Measurements from ENCODE around the gene DNASE2B. TPM values are rescaled to one million over a fixed set of nuclear protein-coding genes. Genes with fewer than 3 reads are reported as not detected.

The DNASE2B gene
- total RNA-seq, 2 donors from 2014 or later: not detected

DNA sequence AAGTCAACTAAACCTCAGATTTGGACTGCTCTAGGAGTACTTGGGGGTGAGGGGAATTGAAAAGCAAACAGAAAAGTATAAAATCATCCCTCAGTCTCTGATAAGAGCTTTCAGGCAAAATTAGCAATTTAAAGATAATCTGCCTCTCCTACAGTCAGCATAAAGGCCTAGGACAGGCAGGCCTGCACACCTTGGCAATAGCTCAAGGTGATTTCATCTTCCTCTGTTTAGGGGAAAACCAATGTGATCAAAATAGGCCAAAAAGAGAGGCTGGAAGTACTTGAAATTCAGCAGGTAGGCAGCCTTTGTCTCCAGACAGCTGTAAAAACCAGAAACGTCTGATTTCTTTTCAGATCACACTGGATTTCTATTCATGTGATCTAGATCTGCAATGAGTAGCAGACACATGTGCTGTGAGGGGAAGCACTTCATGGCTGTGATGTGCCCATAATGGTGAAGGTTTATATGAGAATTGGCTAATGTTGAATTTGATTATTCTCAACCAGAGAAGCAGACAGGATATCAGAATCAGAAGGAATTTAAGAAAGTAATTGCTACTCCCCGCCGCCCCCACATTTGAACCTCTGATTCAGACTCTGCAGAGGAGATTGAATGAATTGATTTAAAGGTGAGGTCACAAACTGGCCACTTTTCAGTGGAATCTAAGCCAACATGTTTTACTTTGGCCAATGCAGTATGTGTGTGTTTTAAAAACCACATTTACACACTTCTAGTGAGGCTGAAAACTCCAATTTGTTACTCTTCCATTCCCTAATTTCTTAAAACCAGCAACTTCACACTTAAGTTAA lies 45.8 kb upstream of the DNASE2B start:
- H3K27ac ChIP-seq: peak overlapping the region in 1 of 4 donors; percentile 3

DNA sequence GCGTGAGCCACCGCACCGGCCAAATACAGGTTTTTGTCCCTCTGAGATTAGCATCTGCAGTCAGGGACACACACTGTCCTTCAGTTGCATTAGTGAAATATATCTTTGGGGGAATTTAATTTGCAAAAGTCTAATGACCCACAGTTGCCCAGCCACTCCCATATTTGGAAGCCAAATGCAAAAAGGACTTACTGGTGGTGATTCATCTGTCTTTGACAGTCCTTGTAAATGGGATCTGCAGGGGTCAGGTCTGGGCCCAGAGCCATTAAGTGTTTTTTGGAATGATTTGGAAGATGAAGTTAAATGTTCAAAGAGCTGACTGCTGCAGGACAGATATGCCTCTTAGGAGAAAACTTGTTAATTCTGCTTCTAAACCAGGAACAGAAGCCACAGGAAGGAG lies 44.6 kb upstream of the DNASE2B start:
- TF ChIP-seq CTCF (IDR thresholded peaks at IDR 0.05): no peak
- TF ChIP-seq POLR2A (IDR thresholded peaks at IDR 0.05): no peak
- DNase-seq (no peak), ATAC-seq (no peak)
- H3K9me3 ChIP-seq: no peaks in the 10 kb centered on the region
- intact Hi-C loops (cut with DNase I): no loop called here
- H3K4me1 ChIP-seq: no peaks in the 10 kb centered on the region
- H3K27me3 ChIP-seq: no peaks in the 10 kb centered on the region
- WGBS, 2 donors: 85 to 96% methylated on average over 3 of the region's 3 CpGs
- H3K36me3 ChIP-seq (replicated peaks in 1 of 2; ENCODE audit: insufficient read depth in 1 of 2, low read depth in 2 of 2): no peaks in the 10 kb centered on the region
- H3K27ac ChIP-seq: no peak overlapping the region
- no peak overlapping the region for H3K4me3 ChIP-seq

More for the DNA sequence above, 45.8 kb upstream of the DNASE2B start:
- intact Hi-C loops (cut with DNase I): no loop called here
- ATAC-seq (no peak), DNase-seq (no peak)
- Histone ChIP-seq H3K36me3 (replicated peaks in 1 of 2; ENCODE audit: insufficient read depth in 1 of 2, low read depth in 2 of 2) (no peaks in the 10 kb centered on the region), H3K4me3 (no peak overlapping the region), H3K9me3 (no peaks in the 10 kb centered on the region), H3K27me3 (no peaks in the 10 kb centered on the region), H3K4me1 (no peaks in the 10 kb centered on the region)
- 55 to 78% methylated on average over 3 of the region's 3 CpGs for WGBS, 2 donors
- TF ChIP-seq POLR2A (IDR thresholded peaks at IDR 0.05): no peak
- TF ChIP-seq CTCF (IDR thresholded peaks at IDR 0.05): no peak

- H3K27me3 ChIP-seq: no peaks in the 10 kb centered on the region
- H3K4me1 ChIP-seq: no peaks in the 10 kb centered on the region
- 79 to 87% methylated on average over 3 of the region's 3 CpGs for WGBS, 2 donors
- ATAC-seq: no peak
- no peak for DNase-seq
- no peak overlapping the region for H3K4me3 ChIP-seq
- intact Hi-C loops (cut with DNase I): no loop called here
- TF ChIP-seq CTCF (IDR thresholded peaks at IDR 0.05): no peak
- TF ChIP-seq POLR2A (IDR thresholded peaks at IDR 0.05): no peak
- H3K36me3 ChIP-seq (replicated peaks in 1 of 2; ENCODE audit: insufficient read depth in 1 of 2, low read depth in 2 of 2): no peaks in the 10 kb centered on the region
- no peaks in the 10 kb centered on the region for H3K9me3 ChIP-seq
- H3K27ac ChIP-seq: no peak overlapping the region
Measured at GRCh38 chr1:84355556-84355955, 42.7 kb upstream of the DNASE2B start.

- no peak for TF ChIP-seq CTCF (IDR thresholded peaks at IDR 0.05)
- H3K27ac ChIP-seq: no peak overlapping the region
- H3K4me1 ChIP-seq: no peaks in the 10 kb centered on the region
- DNase-seq (no peak), ATAC-seq (no peak)
- no peaks in the 10 kb centered on the region for H3K36me3 ChIP-seq (replicated peaks in 1 of 2; ENCODE audit: insufficient read depth in 1 of 2, low read depth in 2 of 2)
- no peak overlapping the region for H3K4me3 ChIP-seq
- intact Hi-C loops (cut with DNase I): no loop called here
- no peaks in the 10 kb centered on the region for H3K27me3 ChIP-seq
- no peaks in the 10 kb centered on the region for H3K9me3 ChIP-seq
- 82 to 97% methylated on average over 1 of the region's 1 CpG for WGBS, 2 donors
Measured at GRCh38 chr1:84356881-84357280, 41.4 kb upstream of the DNASE2B start.

DNA sequence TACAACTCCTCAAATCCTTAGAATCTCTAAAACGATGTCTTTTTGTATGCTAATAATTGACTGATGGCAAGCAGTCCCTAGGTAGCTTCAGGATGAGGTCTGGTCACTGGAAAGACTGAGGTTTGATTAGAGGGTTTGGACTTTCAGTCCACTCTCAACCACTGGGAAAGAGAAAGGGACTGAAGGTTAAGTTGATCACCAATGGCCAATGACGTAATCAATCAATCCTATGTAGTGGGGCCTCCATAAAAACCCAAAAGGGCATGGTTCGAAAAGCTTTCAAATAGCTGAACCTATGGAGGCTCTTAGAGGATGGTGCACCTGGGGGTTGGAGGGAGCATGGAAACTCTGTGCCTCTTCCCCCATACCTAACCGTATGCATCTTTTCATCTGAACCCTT lies 39.6 kb upstream of the DNASE2B start:
- Histone ChIP-seq H3K4me3 (no peak overlapping the region), H3K36me3 (replicated peaks in 1 of 2; ENCODE audit: insufficient read depth in 1 of 2, low read depth in 2 of 2) (no peaks in the 10 kb centered on the region), H3K27me3 (no peaks in the 10 kb centered on the region), H3K4me1 (no peaks in the 10 kb centered on the region), H3K27ac (no peak overlapping the region), H3K9me3 (no peaks in the 10 kb centered on the region)
- 76 to 88% methylated on average over 4 of the region's 4 CpGs for WGBS, 2 donors
- TF ChIP-seq POLR2A (IDR thresholded peaks at IDR 0.05): no peak
- TF ChIP-seq CTCF (IDR thresholded peaks at IDR 0.05): no peak
- no peak for DNase-seq
- no peak for ATAC-seq
- intact Hi-C loops (cut with DNase I): no loop called here
